Muscle layer of duodenum (tissue), 2 donors: ENCODE measurements around the gene BOLA2B.
"Not testable (repeated sequence)": the region's sequence is repeated elsewhere in the genome, so short reads cannot be mapped to it uniquely, and the experiment has no call there.

Source experiments
- H3K27ac ChIP-seq: one replicate; pipeline ENCODE4 v1.7.0; 2013; ENCODE audit warnings: mild to moderate bottlenecking, low read length
- H3K27me3 ChIP-seq: one replicate; pipeline ENCODE4 v1.7.0; 2013; ENCODE audit warnings: low read depth, mild to moderate bottlenecking, control low read depth, low read length
- H3K36me3 ChIP-seq, 2 donors: one replicate each; pipeline ENCODE4 v1.7.0; 2013; ENCODE audit warnings: low read length in 2 of 2, control low read depth in 1 of 2, mild to moderate bottlenecking in 1 of 2; ENCODE audit not compliant: insufficient read depth in 2 of 2, control insufficient read depth in 1 of 2
- H3K4me1 ChIP-seq, 2 donors: one replicate each; pipeline ENCODE4 v1.7.0; 2013; ENCODE audit warnings: low read length in 2 of 2, mild to moderate bottlenecking in 2 of 2, control low read depth in 1 of 2, moderate library complexity in 1 of 2; ENCODE audit not compliant: insufficient read depth in 2 of 2, control insufficient read depth in 1 of 2
- H3K4me3 ChIP-seq, 2 donors: one replicate each; pipeline ENCODE4 v1.7.0; 2013; ENCODE audit warnings: low read length in 2 of 2, low read depth in 1 of 2, mild to moderate bottlenecking in 1 of 2
- H3K9me3 ChIP-seq, 2 donors: one replicate each; pipeline ENCODE4 v1.7.0; 2013; ENCODE audit warnings: low read length in 2 of 2, control low read depth in 1 of 2, mild to moderate bottlenecking in 1 of 2; ENCODE audit not compliant: control insufficient read depth in 1 of 2
- donor health status: healthy.

BOLA2B gene

GRCh38 chr16:30193615-30194014 is at the start of gene BOLA2B, which contains the start of gene SLX1A:
Gene BOLA2B, minus strand, starts transcription at chr16:30193666. Its CDS starts 71 bp downstream, at chr16:30193595.
Gene SLX1A, plus strand, starts transcription at chr16:30193875. Its CDS starts 210 bp downstream, at chr16:30194085.
- not testable (repeated sequence) for H3K9me3 ChIP-seq, H3K36me3 ChIP-seq, H3K27me3 ChIP-seq, H3K4me1 ChIP-seq, H3K27ac ChIP-seq
- H3K4me3 ChIP-seq = peak within 1 kb of the TSS in 1 of 2 donors; percentile 40

GRCh38 chr16:30217082-30217481 is 23.6 kb upstream of the BOLA2B start:
- not testable (repeated sequence) for H3K9me3 ChIP-seq, H3K4me1 ChIP-seq, H3K36me3 ChIP-seq, H3K27ac ChIP-seq, H3K4me3 ChIP-seq, H3K27me3 ChIP-seq

- not testable (repeated sequence) for H3K4me1 ChIP-seq, H3K27me3 ChIP-seq, H3K27ac ChIP-seq, H3K36me3 ChIP-seq, H3K9me3 ChIP-seq, H3K4me3 ChIP-seq
Observed at GRCh38 chr16:30211414-30211813, 17.9 kb upstream of the BOLA2B start.

GRCh38 chr16:30209032-30209431 is 15.6 kb upstream of the BOLA2B start:
- H3K27me3 ChIP-seq, H3K36me3 ChIP-seq, H3K4me3 ChIP-seq, H3K4me1 ChIP-seq, H3K27ac ChIP-seq, H3K9me3 ChIP-seq: not testable (repeated sequence)

- H3K27ac ChIP-seq, H3K4me1 ChIP-seq, H3K4me3 ChIP-seq, H3K27me3 ChIP-seq, H3K36me3 ChIP-seq, H3K9me3 ChIP-seq: not testable (repeated sequence)
Observed at GRCh38 chr16:30207063-30207704, 13.7 kb upstream of the BOLA2B start.

GRCh38 chr16:30206252-30206651 is 12.8 kb upstream of the BOLA2B start:
- not testable (repeated sequence) for H3K36me3 ChIP-seq, H3K4me1 ChIP-seq, H3K27ac ChIP-seq, H3K27me3 ChIP-seq, H3K9me3 ChIP-seq
- H3K4me3 ChIP-seq = peak overlapping the region in 1 of 2 donors; percentile 56

GRCh38 chr16:30205541-30206236 is 12.2 kb upstream of the BOLA2B start:
- H3K27me3 ChIP-seq, H3K4me1 ChIP-seq, H3K27ac ChIP-seq, H3K9me3 ChIP-seq, H3K36me3 ChIP-seq: not testable (repeated sequence)
- H3K4me3 ChIP-seq = peak overlapping the region in 1 of 2 donors; percentile 56

- H3K4me3 ChIP-seq, H3K27me3 ChIP-seq, H3K9me3 ChIP-seq, H3K36me3 ChIP-seq, H3K27ac ChIP-seq, H3K4me1 ChIP-seq: not testable (repeated sequence)
Observed at GRCh38 chr16:30199608-30200343, 6.3 kb upstream of the BOLA2B start.

- H3K4me1 ChIP-seq, H3K27me3 ChIP-seq, H3K36me3 ChIP-seq, H3K4me3 ChIP-seq, H3K9me3 ChIP-seq, H3K27ac ChIP-seq: not testable (repeated sequence)
Observed at GRCh38 chr16:30199049-30199448, 5.6 kb upstream of the BOLA2B start, which contains the start of gene SULT1A3. Gene SULT1A3, plus strand, starts transcription at chr16:30199255. Its CDS starts 1,474 bp downstream, at chr16:30200729.

- H3K36me3 ChIP-seq, H3K27me3 ChIP-seq, H3K4me3 ChIP-seq, H3K9me3 ChIP-seq, H3K4me1 ChIP-seq, H3K27ac ChIP-seq: not testable (repeated sequence)
Observed at GRCh38 chr16:30197001-30197400, 3.5 kb upstream of the BOLA2B start.

GRCh38 chr16:30194172-30194925 is 883 bp upstream of the BOLA2B start:
- not testable (repeated sequence) for H3K4me1 ChIP-seq, H3K27me3 ChIP-seq, H3K27ac ChIP-seq, H3K36me3 ChIP-seq, H3K9me3 ChIP-seq
- peak overlapping the region in 1 of 2 donors; percentile 40 for H3K4me3 ChIP-seq
